Measurements from ENCODE around the gene PARP6.

PARP6 gene

DNA sequence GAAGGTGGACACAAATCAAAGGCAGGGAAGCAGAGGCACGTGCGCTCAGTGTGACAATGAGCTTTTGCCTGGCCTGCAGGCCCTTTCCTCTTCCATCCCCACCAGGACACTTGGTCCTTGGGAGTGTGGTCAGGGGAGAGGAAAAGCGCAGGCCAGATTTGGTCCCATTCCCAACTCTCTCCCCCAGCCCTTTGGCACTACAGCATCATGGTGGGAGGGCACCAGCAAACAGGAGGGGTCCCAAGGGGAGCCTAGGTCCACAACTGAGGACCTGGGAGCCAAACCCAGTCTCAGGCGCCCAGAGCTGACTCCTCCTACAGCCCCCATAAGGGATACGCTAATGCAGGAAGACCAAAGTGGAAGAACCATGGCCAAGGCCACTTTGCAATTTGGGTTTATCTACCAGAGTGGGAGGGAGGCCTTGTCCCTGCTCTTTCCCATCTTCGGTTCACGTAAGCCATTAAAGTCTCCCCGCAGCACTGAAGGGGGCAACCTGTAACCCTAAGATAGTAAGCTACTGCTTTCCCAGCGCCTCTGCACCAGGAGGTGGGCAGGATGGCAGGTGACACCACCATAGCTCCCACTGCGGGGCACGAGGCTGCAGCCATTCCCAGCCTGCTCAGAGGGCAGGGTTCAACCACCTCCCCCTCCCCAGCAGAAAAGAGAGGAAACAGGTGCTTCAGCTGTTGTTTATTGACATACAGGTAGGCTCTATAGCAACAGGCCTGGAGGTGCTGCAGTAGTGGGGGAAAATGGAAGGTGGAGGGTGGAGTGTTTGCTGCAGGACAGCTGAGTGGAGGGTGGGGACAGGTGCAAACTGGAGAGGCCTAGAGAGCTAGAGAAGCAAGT lies 73.8 kb downstream of the PARP6 start:
- DNase-seq = no peak

DNA sequence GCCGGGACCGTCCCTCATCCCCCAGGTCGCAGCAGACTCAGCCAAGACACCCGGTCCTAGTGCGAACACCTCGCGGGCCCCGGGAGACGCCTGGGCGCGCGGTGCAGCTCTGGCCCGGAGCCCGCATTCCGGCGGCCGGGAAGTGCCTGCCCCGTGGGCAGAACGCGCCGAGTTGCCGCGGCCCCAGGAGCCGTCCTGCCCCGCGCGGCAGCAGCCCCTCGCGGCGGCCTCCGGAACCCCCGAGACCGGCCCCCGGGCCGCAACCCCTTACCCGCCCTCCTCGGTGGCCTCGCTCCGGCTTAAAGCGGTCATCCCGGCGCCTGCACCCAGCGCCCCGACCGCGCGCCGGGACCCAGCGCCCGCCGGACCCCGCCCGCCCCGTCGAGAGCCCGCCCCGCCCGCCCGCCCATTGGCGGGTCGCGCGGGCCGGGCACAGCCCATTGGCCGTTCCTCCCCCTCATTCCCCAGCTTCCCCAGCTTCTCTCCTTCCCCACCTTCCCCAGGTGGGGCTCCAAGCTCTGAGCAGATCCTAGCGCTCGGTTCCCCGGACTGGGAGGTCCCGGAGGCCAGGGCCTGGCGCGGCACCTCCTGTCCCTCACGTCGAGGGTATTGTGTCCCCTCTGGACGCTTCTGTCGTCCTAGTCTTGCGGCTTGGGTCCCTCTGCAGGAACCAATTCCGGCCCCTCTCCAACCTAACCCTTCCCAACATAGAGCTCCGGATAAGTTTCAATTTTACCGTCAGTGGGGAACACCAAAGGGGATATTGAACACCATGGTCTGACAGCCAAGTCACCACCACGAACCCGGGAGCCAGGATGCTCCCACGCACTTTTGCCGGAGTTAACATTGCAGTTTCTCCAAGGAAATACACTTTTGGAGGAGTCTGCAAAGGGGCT lies 74.6 kb downstream of the PARP6 start, which contains the start of gene GRAMD2A:
Gene GRAMD2A (minus strand): TSS at position 328 of the 896 bp plus-strand sequence.
- DNase-seq = no peak

DNA sequence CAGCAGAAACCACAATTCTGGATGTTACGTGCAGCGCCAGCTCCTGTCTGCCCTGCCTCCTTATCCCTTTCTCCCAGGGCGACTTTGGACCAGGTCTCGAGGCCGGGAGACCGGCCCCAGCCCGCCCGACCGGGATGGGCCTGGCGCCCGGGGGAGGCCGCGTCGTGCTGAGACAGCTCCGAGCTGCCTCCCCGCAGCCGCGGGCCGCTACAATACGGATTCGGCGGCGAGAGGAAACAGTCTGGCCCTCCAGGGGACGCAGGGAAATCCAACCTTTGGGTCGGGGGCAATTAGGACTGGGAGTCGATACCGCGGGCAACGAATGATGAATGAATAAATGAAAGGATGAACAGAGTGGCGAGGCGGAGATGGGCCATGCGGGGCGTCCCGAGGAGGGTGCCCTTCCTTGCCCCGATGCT lies 75.3 kb downstream of the PARP6 start:
- no peak for DNase-seq

DNA sequence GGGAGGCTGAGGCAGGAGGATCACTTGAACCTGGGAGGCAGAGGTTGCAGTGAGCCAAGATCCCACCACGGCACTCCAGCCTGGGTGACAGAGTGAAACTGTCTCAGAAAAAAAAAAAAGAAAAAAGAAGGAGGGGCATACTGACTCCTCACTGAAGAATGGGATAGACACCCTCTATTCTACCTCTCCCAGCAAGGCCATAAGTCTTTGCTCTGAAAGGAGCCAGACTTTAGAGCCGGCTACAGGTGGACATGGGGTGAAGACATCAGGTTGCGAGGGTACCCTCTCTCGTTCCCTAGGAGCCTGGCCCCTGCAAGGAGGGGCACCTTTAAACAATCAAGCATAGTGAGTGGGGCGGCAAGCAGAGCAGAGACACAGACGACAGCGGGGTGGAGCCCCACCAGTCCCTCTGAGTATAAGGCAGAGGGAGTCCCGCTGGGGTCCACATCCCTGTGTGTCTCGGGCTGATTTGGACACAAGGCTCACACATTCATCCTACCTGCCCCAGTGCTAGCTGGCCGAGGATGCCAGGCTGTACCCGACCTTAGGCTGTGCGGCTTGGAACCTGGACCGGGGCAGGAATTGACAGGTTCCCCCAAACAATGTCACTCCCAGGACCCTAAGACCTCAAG lies 75.8 kb downstream of the PARP6 start:
- DNase-seq = no peak

DNA sequence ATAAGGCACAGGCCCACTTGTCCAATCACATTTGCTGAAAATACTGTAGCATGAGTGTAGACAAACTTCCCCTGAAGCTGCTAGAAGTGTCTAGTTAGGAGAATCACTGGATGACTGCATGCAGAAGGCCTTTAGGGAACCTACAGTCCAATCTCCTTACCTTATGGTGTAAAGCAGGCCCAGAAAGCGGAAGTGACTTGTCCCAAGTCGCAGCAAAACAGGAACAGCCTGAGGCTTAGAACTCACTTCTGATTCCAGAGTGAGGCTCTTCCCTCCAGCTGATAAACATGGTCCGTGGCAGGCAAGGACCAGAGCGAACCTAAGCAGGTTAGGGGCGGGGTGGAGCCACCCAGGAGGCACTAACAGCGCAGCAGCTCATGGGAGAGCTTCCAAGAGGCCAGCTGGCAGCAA lies 77.2 kb downstream of the PARP6 start:
- no peak for DNase-seq

DNA sequence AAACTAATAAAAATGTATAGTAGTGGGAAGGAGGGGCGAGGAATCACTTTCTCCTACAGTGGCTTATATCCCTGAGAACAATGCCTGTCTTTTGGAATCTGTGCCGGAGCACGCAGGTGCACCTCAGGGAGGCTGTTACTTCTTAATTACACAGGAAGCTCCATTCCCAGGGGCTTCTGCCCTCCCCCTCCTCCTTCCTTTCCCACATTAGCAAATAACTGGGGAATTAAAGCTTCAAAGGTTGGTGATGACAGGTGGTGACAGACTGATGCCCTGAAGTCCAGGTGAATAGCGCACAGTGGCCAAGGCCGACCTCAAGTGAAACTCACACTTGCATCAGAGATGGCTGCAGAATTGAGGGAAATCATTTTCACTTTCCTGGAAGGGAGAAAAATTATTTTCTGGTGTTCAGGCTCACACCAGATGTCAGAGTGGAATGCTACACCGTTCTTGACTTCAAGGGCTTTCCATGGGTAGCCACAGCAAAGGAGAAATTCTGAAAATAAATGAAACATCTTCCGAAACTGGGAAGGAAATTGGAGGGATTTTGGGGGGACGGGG lies 78.4 kb downstream of the PARP6 start:
- no peak for DNase-seq

DNA sequence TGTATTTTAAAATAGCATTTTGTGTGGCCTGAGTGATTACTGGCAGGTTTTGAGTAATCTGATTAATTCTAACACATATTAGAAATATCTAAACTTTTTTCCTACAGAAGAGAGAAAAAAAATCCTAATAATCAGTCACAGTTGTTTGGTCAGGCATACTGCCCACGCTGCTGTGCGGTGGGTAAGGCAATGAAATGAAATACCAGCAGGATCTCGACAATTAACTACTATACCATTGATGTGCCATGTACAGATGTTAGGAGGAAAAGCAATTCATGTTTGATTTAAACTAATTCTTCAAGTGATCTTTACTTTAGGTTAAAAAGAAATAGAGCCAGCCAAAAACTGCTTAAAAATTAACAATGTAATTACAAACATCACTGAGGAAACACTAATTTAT lies 79.9 kb downstream of the PARP6 start:
- DNase-seq = no peak

All from NCI-H1092 treated with DMSO at 0.1 percent for 48 hours (cell line).